Activated CD8-positive, alpha-beta memory T cell treated with anti-CD3 and anti-CD28 coated beads for 48 hours (primary cell): Measurements from ENCODE around the gene TNFAIP3.
"Not testable (repeated sequence)": the region's sequence is repeated elsewhere in the genome, so short reads cannot be mapped to it uniquely, and the experiment has no call there.

Source experiments
- DNase-seq, 3 experiments: peaks; one replicate each; pipeline ENCODE4 v3.0.0-alpha.2; 2020; ENCODE audit warnings: low read depth in 2 of 3, low spot score in 2 of 3

Gene TNFAIP3

GRCh38 chr6:137878029-137878428 lies 11.0 kb downstream of the TNFAIP3 start:
- no peak for DNase-seq

GRCh38 chr6:137878486-137879285 lies 11.6 kb downstream of the TNFAIP3 start:
- no peak for DNase-seq

GRCh38 chr6:137879299-137879698 lies 12.2 kb downstream of the TNFAIP3 start:
- no peak for DNase-seq

- no peak for DNase-seq
These were observed 13.1 kb downstream of the TNFAIP3 start for GRCh38 chr6:137879885-137880745.

- no peak for DNase-seq
These were observed 13.9 kb downstream of the TNFAIP3 start for GRCh38 chr6:137880746-137881521.

GRCh38 chr6:137881522-137881886 lies 14.4 kb downstream of the TNFAIP3 start:
- DNase-seq: no peak

GRCh38 chr6:137882225-137882961 lies 15.3 kb downstream of the TNFAIP3 start:
- DNase-seq: no peak

GRCh38 chr6:137883400-137884148 lies 16.5 kb downstream of the TNFAIP3 start:
- DNase-seq: no peak

GRCh38 chr6:137884149-137884909 lies 17.3 kb downstream of the TNFAIP3 start:
- no peak for DNase-seq

GRCh38 chr6:137884910-137885229 lies 17.8 kb downstream of the TNFAIP3 start:
- not testable (repeated sequence) for DNase-seq

GRCh38 chr6:137886226-137886625 lies 19.2 kb downstream of the TNFAIP3 start:
- not testable (repeated sequence) for DNase-seq

- no peak for DNase-seq
These were observed 24.0 kb downstream of the TNFAIP3 start for GRCh38 chr6:137890983-137891537.

- DNase-seq: no peak
These were observed 25.2 kb downstream of the TNFAIP3 start for GRCh38 chr6:137892271-137892708.

- no peak for DNase-seq
These were observed 26.1 kb downstream of the TNFAIP3 start for GRCh38 chr6:137893181-137893580.

- DNase-seq: no peak
These were observed 26.7 kb downstream of the TNFAIP3 start for GRCh38 chr6:137893726-137894125.

GRCh38 chr6:137894378-137894777 lies 27.3 kb downstream of the TNFAIP3 start:
- DNase-seq: not testable (repeated sequence)

- no peak for DNase-seq
These were observed 27.8 kb downstream of the TNFAIP3 start for GRCh38 chr6:137894779-137895385.

GRCh38 chr6:137896647-137897046 lies 29.6 kb downstream of the TNFAIP3 start:
- no peak for DNase-seq

- DNase-seq: no peak
These were observed 33.8 kb downstream of the TNFAIP3 start for GRCh38 chr6:137900815-137901214.
